Thymus (tissue), 14 donors: ENCODE data around the gene NVL. TPM values are rescaled to one million over a fixed set of nuclear protein-coding genes. Genes with fewer than 3 reads are reported as not detected.
A peak's percentile ranks its signal among the peaks of the same experiment; 100 is the strongest.

Source experiments
- DNase-seq, 9 donors: peaks; one replicate each; pipeline ENCODE4 v3.0.0-alpha.2; 2013; ENCODE audit warnings: low spot score in 9 of 9, low read depth in 6 of 9, missing footprints in 1 of 9
- H3K27ac ChIP-seq, 2 donors: one replicate each; pipeline ENCODE4 v1.5.1; 2013; ENCODE audit warnings: control low read depth in 1 of 2, low read depth in 1 of 2, low read length in 1 of 2, mild to moderate bottlenecking in 1 of 2, moderate library complexity in 1 of 2
- H3K27me3 ChIP-seq, 2 donors: one replicate each; pipeline ENCODE4 v1.5.1; 2013; ENCODE audit warnings: low read length in 1 of 2; ENCODE audit not compliant: control insufficient read depth in 2 of 2, insufficient read depth in 1 of 2
- H3K36me3 ChIP-seq, 2 donors: one replicate each; pipeline ENCODE4 v1.5.1; 2013; ENCODE audit warnings: low read length in 1 of 2, mild to moderate bottlenecking in 1 of 2, moderate library complexity in 1 of 2; ENCODE audit not compliant: control insufficient read depth in 2 of 2, insufficient read depth in 2 of 2
- H3K4me1 ChIP-seq, 2 donors: one replicate each; pipeline ENCODE4 v1.5.1; 2013; ENCODE audit warnings: low read length in 2 of 2; ENCODE audit not compliant: control insufficient read depth in 2 of 2, insufficient read depth in 2 of 2
- H3K4me3 ChIP-seq, 2 donors: one replicate each; pipeline ENCODE4 v1.5.1; 2013; ENCODE audit warnings: low read length in 2 of 2, control low read depth in 1 of 2, mild to moderate bottlenecking in 1 of 2
- H3K9me3 ChIP-seq, 2 donors: one replicate each; pipeline ENCODE4 v1.5.1; 2013; ENCODE audit warnings: low read length in 1 of 2, mild to moderate bottlenecking in 1 of 2; ENCODE audit not compliant: control insufficient read depth in 2 of 2, insufficient read depth in 1 of 2
- WGBS: extraction: QIAGEN DNeasy Blood & Tissue Kit; methylation state at CpG from one replicate; pipeline ENCODE4 v1.1.7; 2013; 5-methylcytosine and 5-hydroxymethylcytosine counted together
- long read RNA-seq, 10 donors: transcript quantifications; one replicate each; lab custom pipeline, GENCODE V29; 2026
- polyA plus RNA-seq: library from polyadenylated mRNA; stranded (reverse); fragments of 200-250 nt; gene quantifications from one replicate; pipeline ENCODE4 v1.2.3, GENCODE V29; 2013
- total RNA-seq: library from RNA; stranded (reverse); fragments of 120-200 nt; gene quantifications from one replicate; pipeline ENCODE4 v1.2.4, GENCODE V29; 2013
- donor health status: healthy.

NVL gene
- total RNA-seq: 26.8 TPM
- polyA plus RNA-seq: 55.1 TPM
- long read RNA-seq, donor 1, partial matches to known transcripts: 0 of 1 reads
- long read RNA-seq, donor 1, other reads (novel, unspliced or antisense): 0 of 1 reads
- long read RNA-seq, donor 2, partial matches to known transcripts: 11 of 16 reads
- long read RNA-seq, donor 2, other reads (novel, unspliced or antisense): 0 of 16 reads
- long read RNA-seq, donor 3, partial matches to known transcripts: 0 of 6 reads
- long read RNA-seq, donor 3, other reads (novel, unspliced or antisense): 0 of 6 reads
- long read RNA-seq, donor 4: 0 reads
- long read RNA-seq, donor 5, partial matches to known transcripts: 5 of 10 reads
- long read RNA-seq, donor 5, other reads (novel, unspliced or antisense): 0 of 10 reads
- long read RNA-seq, donor 6: 0 reads
- long read RNA-seq, donor 7, partial matches to known transcripts: 5 of 7 reads
- long read RNA-seq, donor 7, other reads (novel, unspliced or antisense): 0 of 7 reads
- long read RNA-seq, donor 8: 0 reads
- long read RNA-seq, donor 9: 0 reads
- long read RNA-seq, donor 10, partial matches to known transcripts: 0 of 2 reads
- long read RNA-seq, donor 10, other reads (novel, unspliced or antisense): 0 of 2 reads

DNA sequence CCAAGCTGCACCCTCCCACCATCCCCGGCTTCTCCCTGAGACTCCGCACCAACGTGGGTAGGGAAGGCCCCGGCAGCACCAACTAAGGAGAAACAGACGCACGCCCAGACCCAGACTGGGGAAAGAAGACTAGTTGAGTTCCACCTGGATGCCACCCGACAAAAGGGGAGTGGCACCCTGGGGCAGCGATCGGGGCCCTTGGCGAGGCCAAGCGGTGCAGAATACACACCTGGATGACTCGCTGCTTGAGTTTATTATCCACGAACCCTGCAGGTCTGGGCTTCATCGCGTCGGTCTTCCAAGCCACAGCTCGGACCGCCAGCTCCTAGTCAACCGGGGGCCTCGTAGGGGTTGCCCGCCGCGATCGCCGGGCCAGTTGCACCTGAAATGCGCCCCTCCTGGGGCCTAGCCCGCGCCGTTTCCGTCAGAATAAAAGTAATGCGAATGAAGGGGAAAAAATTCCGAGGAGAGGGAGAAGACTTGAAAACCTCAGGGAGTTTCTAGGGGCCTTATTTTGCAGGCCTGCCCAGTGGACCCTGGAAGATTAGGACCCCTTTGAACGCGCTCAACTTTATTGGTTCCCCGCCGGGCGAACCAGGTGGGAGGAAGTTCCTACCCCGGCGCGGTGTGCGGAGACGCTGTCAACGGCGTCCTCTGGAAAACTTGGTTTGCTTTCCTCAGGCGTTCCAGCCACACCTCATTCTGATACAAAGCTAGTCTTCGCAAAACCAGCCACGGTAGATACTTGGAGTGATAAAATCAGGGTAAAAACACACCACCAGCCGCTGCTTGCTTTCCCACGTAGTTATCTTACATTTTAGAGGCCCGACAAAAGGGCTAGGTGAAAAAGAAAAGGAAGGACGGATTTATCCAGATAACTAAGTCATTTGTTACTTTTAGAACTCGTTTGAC is at the start of gene NVL:
TSS of gene NVL (minus strand) at position 331 of the 912 bp plus-strand sequence. CDS start at position 286, 45 bp downstream.
- Histone ChIP-seq H3K36me3 (peaks cover 0 to 7% of the 10 kb centered on the region in 2 donors), H3K27ac (peak within 1 kb of the TSS; percentile 90 to 95), H3K27me3 (no peaks in the 10 kb centered on the region), H3K9me3 (no peaks in the 10 kb centered on the region), H3K4me1 (peaks cover 6 to 15% of the 10 kb centered on the region in 2 donors), H3K4me3 (peak within 1 kb of the TSS; percentile 86 to 89)
- under 1% methylated on average over 52 of the region's 52 CpGs for WGBS
- DNase-seq: peak; percentile 65 to 93 (median 80)

- Histone ChIP-seq H3K4me1 (peaks cover 5 to 45% of the 10 kb centered on the region in 2 donors), H3K4me3 (no peak overlapping the region), H3K36me3 (peaks cover 18 to 29% of the 10 kb centered on the region in 2 donors), H3K27me3 (no peaks in the 10 kb centered on the region), H3K9me3 (no peaks in the 10 kb centered on the region), H3K27ac (no peak overlapping the region)
- 87% methylated on average over 7 of the region's 7 CpGs for WGBS
- DNase-seq: peak in 1 of 9 donors; percentile 31
These were observed 49.1 kb upstream of the NVL start for GRCh38 chr1:224378855-224379631.

GRCh38 chr1:224377676-224378006 is 47.7 kb upstream of the NVL start:
- Histone ChIP-seq H3K27me3 (no peaks in the 10 kb centered on the region), H3K9me3 (no peaks in the 10 kb centered on the region), H3K4me1 (peaks cover 5 to 45% of the 10 kb centered on the region in 2 donors), H3K36me3 (peaks cover 18 to 40% of the 10 kb centered on the region in 2 donors), H3K27ac (no peak overlapping the region), H3K4me3 (no peak overlapping the region)
- WGBS: 99% methylated on average over 2 of the region's 2 CpGs
- no peak for DNase-seq

- peaks cover 26 to 56% of the 10 kb centered on the region in 2 donors for H3K36me3 ChIP-seq
- H3K4me3 ChIP-seq: no peak overlapping the region
- H3K27ac ChIP-seq: no peak overlapping the region
- no peaks in the 10 kb centered on the region for H3K27me3 ChIP-seq
- H3K4me1 ChIP-seq: peaks cover under 1 to 31% of the 10 kb centered on the region in 2 donors
- no peaks in the 10 kb centered on the region for H3K9me3 ChIP-seq
- 94% methylated on average over 3 of the region's 3 CpGs for WGBS
- DNase-seq: no peak
These were observed 45.1 kb upstream of the NVL start for GRCh38 chr1:224375059-224375458.

DNA sequence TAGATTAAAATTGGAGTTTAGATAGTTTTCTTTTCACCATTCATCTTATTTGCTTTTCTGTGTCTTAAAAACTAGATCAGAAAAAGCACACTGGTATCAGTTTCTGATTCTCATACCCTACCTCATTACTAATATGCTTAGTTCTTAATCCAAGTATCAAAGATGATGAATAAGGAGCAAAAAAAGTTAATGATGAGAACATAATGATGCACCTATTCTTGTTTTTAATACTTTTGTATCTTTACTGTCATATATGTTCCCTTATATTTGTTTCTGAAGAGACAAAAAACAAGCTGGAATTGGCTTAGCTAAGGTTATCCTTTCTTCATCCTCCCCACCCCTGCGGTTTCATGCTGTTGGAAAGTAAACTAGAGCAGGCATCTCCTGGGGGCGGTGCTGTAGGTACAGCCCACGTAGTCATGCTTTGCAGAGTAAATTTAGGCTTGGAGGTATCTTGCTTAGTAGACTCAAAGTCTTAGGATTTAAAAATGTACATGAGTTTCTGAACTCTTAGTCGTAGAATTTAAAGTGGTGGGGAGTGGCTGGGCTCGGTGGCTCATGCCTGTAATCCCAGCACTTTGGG is 43.1 kb upstream of the NVL start:
- DNase-seq: no peak

DNA sequence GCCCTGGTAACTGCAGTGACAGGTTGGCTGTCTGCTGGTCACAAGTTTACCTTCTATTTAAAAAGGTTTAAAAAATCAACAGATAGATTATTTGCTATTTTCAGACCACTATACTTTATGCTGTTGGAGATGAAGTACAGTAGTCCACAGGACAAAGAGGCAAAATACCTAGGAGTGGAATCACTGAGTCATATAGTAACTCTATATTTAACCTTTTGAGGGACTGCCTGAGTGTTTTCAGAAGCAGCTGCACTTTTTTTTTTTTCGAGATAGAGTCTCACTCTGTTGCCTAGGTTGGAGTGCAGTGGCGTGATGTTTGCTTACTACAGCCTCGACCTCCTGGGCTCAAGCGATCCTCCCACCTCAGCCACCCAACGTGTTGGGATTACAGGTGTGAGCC is 38.4 kb upstream of the NVL start:
- H3K27me3 ChIP-seq: no peaks in the 10 kb centered on the region
- DNase-seq: no peak
- peaks cover 34 to 60% of the 10 kb centered on the region in 2 donors for H3K36me3 ChIP-seq
- 94% methylated on average over 5 of the region's 5 CpGs for WGBS
- H3K27ac ChIP-seq: no peak overlapping the region
- H3K4me1 ChIP-seq: no peaks in the 10 kb centered on the region
- no peak overlapping the region for H3K4me3 ChIP-seq
- H3K9me3 ChIP-seq: no peaks in the 10 kb centered on the region

More for the DNA sequence above, 43.1 kb upstream of the NVL start:
- Histone ChIP-seq H3K27ac (no peak overlapping the region), H3K4me1 (peaks cover 0 to 19% of the 10 kb centered on the region in 2 donors), H3K9me3 (no peaks in the 10 kb centered on the region), H3K4me3 (no peak overlapping the region), H3K27me3 (no peaks in the 10 kb centered on the region), H3K36me3 (peaks cover 35 to 73% of the 10 kb centered on the region in 2 donors)
- 97% methylated on average over 5 of the region's 5 CpGs for WGBS

GRCh38 chr1:224359207-224359606 is 29.2 kb upstream of the NVL start:
- Histone ChIP-seq H3K27me3 (no peaks in the 10 kb centered on the region), H3K27ac (no peak overlapping the region), H3K4me1 (peaks cover 5 to 9% of the 10 kb centered on the region in 2 donors), H3K36me3 (peaks cover 0 to 6% of the 10 kb centered on the region in 2 donors), H3K9me3 (no peaks in the 10 kb centered on the region), H3K4me3 (no peak overlapping the region)
- no peak for DNase-seq
- WGBS: 95% methylated on average over 3 of the region's 3 CpGs

- DNase-seq: no peak
- Histone ChIP-seq H3K4me3 (peak overlapping the region in 1 of 2 donors; percentile 73), H3K27ac (no peak overlapping the region), H3K4me1 (peaks cover 5 to 9% of the 10 kb centered on the region in 2 donors), H3K27me3 (no peaks in the 10 kb centered on the region), H3K9me3 (no peaks in the 10 kb centered on the region), H3K36me3 (peaks cover 0 to 3% of the 10 kb centered on the region in 2 donors)
- WGBS: 94% methylated on average over 4 of the region's 4 CpGs
These were observed 28.3 kb upstream of the NVL start for GRCh38 chr1:224358237-224358636.
